Glutamatergic neuron (in vitro differentiated cells): ENCODE results near the gene SLC9A3. TPM values are rescaled to one million over a fixed set of nuclear protein-coding genes. Genes with fewer than 3 reads are reported as not detected.

ENCODE experiments used
- DNase-seq: peaks from one replicate; pipeline ENCODE4 v3.0.0; 2022
- H3K27ac Mint-ChIP-seq: one replicate; pipeline ENCODE4 v1.8.0; 2020; ENCODE audit warnings: mild to moderate bottlenecking, mixed read lengths, inconsistent platforms; ENCODE audit not compliant: unreplicated experiment
- H3K27me3 Mint-ChIP-seq: one replicate; pipeline ENCODE4 v1.8.0; 2020; ENCODE audit warnings: mild to moderate bottlenecking, moderate library complexity, mixed read lengths, inconsistent platforms; ENCODE audit not compliant: unreplicated experiment
- H3K36me3 Mint-ChIP-seq: one replicate; pipeline ENCODE4 v1.8.0; 2020; ENCODE audit warnings: mild to moderate bottlenecking, mixed read lengths, inconsistent platforms; ENCODE audit not compliant: unreplicated experiment
- H3K4me1 Mint-ChIP-seq: one replicate; pipeline ENCODE4 v1.8.0; 2020; ENCODE audit warnings: mild to moderate bottlenecking, low read depth, mixed read lengths, inconsistent platforms; ENCODE audit not compliant: unreplicated experiment
- H3K4me3 Mint-ChIP-seq: one replicate; pipeline ENCODE4 v1.8.0; 2020; ENCODE audit warnings: mild to moderate bottlenecking, mixed read lengths, inconsistent platforms; ENCODE audit not compliant: unreplicated experiment
- H3K9me3 Mint-ChIP-seq: one replicate; pipeline ENCODE4 v1.8.0; 2020; ENCODE audit warnings: mild to moderate bottlenecking, moderate library complexity, mixed read lengths, inconsistent platforms; ENCODE audit not compliant: unreplicated experiment
- total RNA-seq: library from RNA; stranded (reverse); fragmentation: NEBNext Ultra II Directional; extraction: Animal tissue kit (Norgen Biotek cat#: 25700); gene quantifications from one replicate; pipeline ENCODE4 v1.2.1, GENCODE V29; 2021; ENCODE audit not compliant: unreplicated experiment
- TF ChIP-seq, protein P1 (sequence below): fragments of 200-600 bp; sonication (generic); IDR thresholded peaks from one replicate; pipeline ENCODE4 v1.5.0; 2021; ENCODE audit not compliant: partially characterized antibody, unreplicated experiment

Gene SLC9A3
- total RNA-seq, 1 donor from 2014 or later = 1.1 TPM

GRCh38 chr5:471750-472058 lies 52.5 kb downstream of the SLC9A3 start:
- TF ChIP-seq, protein P1, sequence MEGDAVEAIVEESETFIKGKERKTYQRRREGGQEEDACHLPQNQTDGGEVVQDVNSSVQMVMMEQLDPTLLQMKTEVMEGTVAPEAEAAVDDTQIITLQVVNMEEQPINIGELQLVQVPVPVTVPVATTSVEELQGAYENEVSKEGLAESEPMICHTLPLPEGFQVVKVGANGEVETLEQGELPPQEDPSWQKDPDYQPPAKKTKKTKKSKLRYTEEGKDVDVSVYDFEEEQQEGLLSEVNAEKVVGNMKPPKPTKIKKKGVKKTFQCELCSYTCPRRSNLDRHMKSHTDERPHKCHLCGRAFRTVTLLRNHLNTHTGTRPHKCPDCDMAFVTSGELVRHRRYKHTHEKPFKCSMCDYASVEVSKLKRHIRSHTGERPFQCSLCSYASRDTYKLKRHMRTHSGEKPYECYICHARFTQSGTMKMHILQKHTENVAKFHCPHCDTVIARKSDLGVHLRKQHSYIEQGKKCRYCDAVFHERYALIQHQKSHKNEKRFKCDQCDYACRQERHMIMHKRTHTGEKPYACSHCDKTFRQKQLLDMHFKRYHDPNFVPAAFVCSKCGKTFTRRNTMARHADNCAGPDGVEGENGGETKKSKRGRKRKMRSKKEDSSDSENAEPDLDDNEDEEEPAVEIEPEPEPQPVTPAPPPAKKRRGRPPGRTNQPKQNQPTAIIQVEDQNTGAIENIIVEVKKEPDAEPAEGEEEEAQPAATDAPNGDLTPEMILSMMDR = no peak
- H3K9me3 Mint-ChIP-seq = peaks cover 4% of the 10 kb centered on the region
- peaks cover 7% of the 10 kb centered on the region for H3K27me3 Mint-ChIP-seq
- no peak for DNase-seq
- H3K4me3 Mint-ChIP-seq = peak overlapping the region; percentile 22
- peak overlapping the region; percentile 3 for H3K27ac Mint-ChIP-seq
- no peaks in the 10 kb centered on the region for H3K4me1 Mint-ChIP-seq
- H3K36me3 Mint-ChIP-seq = no peaks in the 10 kb centered on the region

DNA sequence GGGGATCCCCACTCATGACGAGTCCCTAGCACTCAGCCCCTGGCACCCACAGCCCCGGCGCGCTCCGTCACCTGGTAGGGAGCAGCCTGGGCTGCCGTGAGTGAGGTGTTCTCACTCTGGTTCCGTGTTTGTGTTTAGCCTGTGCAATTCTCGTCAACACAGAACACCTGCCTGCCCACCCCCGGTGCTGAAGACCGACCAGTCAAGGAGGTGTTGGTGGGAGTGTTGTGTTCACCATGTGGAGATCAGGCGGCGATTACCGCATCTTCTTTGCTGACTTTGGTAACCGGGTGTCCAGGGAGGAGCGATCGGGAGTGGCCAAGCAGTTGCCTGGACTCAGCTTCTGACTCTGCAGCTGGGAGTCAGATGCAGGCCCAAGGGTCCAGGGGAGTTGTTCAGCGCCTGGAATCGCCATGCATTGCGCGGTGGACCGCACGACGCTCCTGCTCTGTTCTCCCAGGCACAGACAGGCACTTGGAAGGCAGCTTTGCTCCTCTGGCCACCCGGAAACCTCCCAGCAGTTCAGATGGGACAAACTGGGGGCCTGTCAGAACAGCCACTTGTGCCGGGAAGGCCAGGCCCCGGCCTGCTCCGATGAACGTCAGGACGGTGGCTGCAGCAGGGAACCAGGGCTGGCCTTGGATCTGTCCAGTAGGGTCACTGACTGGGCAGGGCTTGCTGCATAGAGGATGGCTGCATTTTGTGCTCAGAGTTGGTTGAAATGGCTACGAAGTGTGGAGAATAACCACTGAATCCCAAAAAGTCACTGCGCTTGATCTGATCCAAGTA lies 53.1 kb downstream of the SLC9A3 start:
- DNase-seq = peak; percentile 15
- Mint-ChIP-seq H3K36me3 (no peaks in the 10 kb centered on the region), H3K4me3 (peak overlapping the region; percentile 22), H3K27ac (no peak overlapping the region), H3K9me3 (peaks cover 4% of the 10 kb centered on the region), H3K4me1 (no peaks in the 10 kb centered on the region), H3K27me3 (peaks cover 9% of the 10 kb centered on the region)
- TF ChIP-seq, protein P1 = no peak

GRCh38 chr5:469752-470483 lies 54.3 kb downstream of the SLC9A3 start:
- Mint-ChIP-seq H3K4me1 (no peaks in the 10 kb centered on the region), H3K9me3 (peaks cover 4% of the 10 kb centered on the region), H3K36me3 (no peaks in the 10 kb centered on the region), H3K4me3 (no peak overlapping the region), H3K27me3 (peaks cover 4% of the 10 kb centered on the region), H3K27ac (no peak overlapping the region)
- peak; percentile 17 for DNase-seq
- TF ChIP-seq, protein P1 = no peak

DNA sequence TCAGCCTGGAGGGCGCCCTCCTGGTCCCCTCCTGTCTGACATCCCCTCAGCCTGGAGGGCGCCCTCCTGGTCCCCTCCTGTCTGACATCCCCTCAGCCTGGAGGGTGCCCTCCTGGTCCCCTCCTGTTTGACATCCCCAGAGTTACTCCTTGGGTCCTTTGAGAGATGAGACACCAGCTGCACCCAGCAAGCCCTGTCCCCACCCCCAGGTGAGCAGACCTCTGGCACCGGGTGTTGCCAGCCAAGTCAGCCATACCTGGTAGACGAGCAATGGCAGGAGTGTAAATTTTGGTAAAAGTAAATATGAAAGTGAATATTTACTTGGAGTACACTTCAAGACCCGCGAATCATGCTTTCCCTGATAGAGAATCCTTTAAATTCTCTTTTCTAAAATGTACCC lies 55.8 kb downstream of the SLC9A3 start:
- no peaks in the 10 kb centered on the region for H3K36me3 Mint-ChIP-seq
- H3K9me3 Mint-ChIP-seq = peaks cover 4% of the 10 kb centered on the region
- TF ChIP-seq, protein P1 = no peak
- no peak for DNase-seq
- peaks cover 1% of the 10 kb centered on the region for H3K27me3 Mint-ChIP-seq
- no peaks in the 10 kb centered on the region for H3K4me1 Mint-ChIP-seq
- no peak overlapping the region for H3K4me3 Mint-ChIP-seq
- H3K27ac Mint-ChIP-seq = no peak overlapping the region
